Measurements from ENCODE around the gene CNOT10.

Gene CNOT10

GRCh38 chr3:32816439-32817256 is 131.7 kb downstream of the CNOT10 start:
- H3K4me3 Mint-ChIP-seq, result peak overlapping the region; percentile 84 to 91
- H3K27ac Mint-ChIP-seq, result no peak overlapping the region
- H3K27me3 Mint-ChIP-seq, result peaks cover 74% of the 10 kb centered on the region
- peak; percentile 31 for ATAC-seq
- DNase-seq, result peak; percentile 28 to 35
- peaks cover 50% of the 10 kb centered on the region for H3K4me1 Mint-ChIP-seq
- no peaks in the 10 kb centered on the region for H3K9me3 Mint-ChIP-seq

GRCh38 chr3:32817257-32817557 is 132.2 kb downstream of the CNOT10 start:
- peaks cover 50% of the 10 kb centered on the region for H3K4me1 Mint-ChIP-seq
- peaks cover 79% of the 10 kb centered on the region for H3K27me3 Mint-ChIP-seq
- no peak overlapping the region for H3K27ac Mint-ChIP-seq
- peak overlapping the region; percentile 91 to 94 for H3K4me3 Mint-ChIP-seq
- H3K9me3 Mint-ChIP-seq, result no peaks in the 10 kb centered on the region
- no peak for DNase-seq
- peak; percentile 26 for ATAC-seq

- H3K9me3 Mint-ChIP-seq, result no peaks in the 10 kb centered on the region
These were observed 132.7 kb downstream of the CNOT10 start, which contains the start of gene TRIM71 for GRCh38 chr3:32817558-32818228. TRIM71 (plus strand) TSS chr3:32817997; CDS start chr3:32818081, 84 bp downstream.

GRCh38 chr3:32818229-32818969 is 133.4 kb downstream of the CNOT10 start:
- Mint-ChIP-seq H3K4me3 (peak overlapping the region; percentile 89 to 94), H3K4me1 (peaks cover 50% of the 10 kb centered on the region), H3K27ac (no peak overlapping the region), H3K27me3 (peaks cover 79% of the 10 kb centered on the region), H3K9me3 (no peaks in the 10 kb centered on the region)
- ATAC-seq, result peak; percentile 60
- DNase-seq, result peak in 1 of 2 donors; percentile 22

More at GRCh38 chr3:32817558-32818228, 132.7 kb downstream of the CNOT10 start, which contains the start of gene TRIM71:
- H3K4me3 Mint-ChIP-seq, result peak within 1 kb of the TSS; percentile 91 to 94
- ATAC-seq (peak; percentile 66), DNase-seq (peak; percentile 26 to 36)
- no peak within 1 kb of the TSS for H3K27ac Mint-ChIP-seq
- peaks cover 50% of the 10 kb centered on the region for H3K4me1 Mint-ChIP-seq
- peaks cover 79% of the 10 kb centered on the region for H3K27me3 Mint-ChIP-seq

- no peak for ATAC-seq
These were observed 134.1 kb downstream of the CNOT10 start for GRCh38 chr3:32818970-32819511.

GRCh38 chr3:32819551-32820348 is 134.8 kb downstream of the CNOT10 start:
- Mint-ChIP-seq H3K4me3 (no peak overlapping the region), H3K9me3 (no peaks in the 10 kb centered on the region), H3K4me1 (peaks cover 44% of the 10 kb centered on the region), H3K27ac (no peak overlapping the region), H3K27me3 (peaks cover 76% of the 10 kb centered on the region)
- DNase-seq (no peak), ATAC-seq (no peak)

More at GRCh38 chr3:32818970-32819511, 134.1 kb downstream of the CNOT10 start:
- peaks cover 79% of the 10 kb centered on the region for H3K27me3 Mint-ChIP-seq
- no peak for DNase-seq
- no peak overlapping the region for H3K27ac Mint-ChIP-seq
- H3K4me1 Mint-ChIP-seq, result peaks cover 50% of the 10 kb centered on the region
- peak overlapping the region; percentile 56 to 89 for H3K4me3 Mint-ChIP-seq
- no peaks in the 10 kb centered on the region for H3K9me3 Mint-ChIP-seq

GRCh38 chr3:32820430-32820829 is 135.4 kb downstream of the CNOT10 start:
- Mint-ChIP-seq H3K27me3 (peaks cover 72% of the 10 kb centered on the region), H3K4me1 (peaks cover 37% of the 10 kb centered on the region), H3K4me3 (no peak overlapping the region), H3K27ac (no peak overlapping the region), H3K9me3 (no peaks in the 10 kb centered on the region)
- DNase-seq, result no peak
- ATAC-seq, result no peak

GRCh38 chr3:32820971-32821685 is 136.1 kb downstream of the CNOT10 start:
- DNase-seq (no peak), ATAC-seq (no peak)
- Mint-ChIP-seq H3K4me3 (no peak overlapping the region), H3K27me3 (peaks cover 65% of the 10 kb centered on the region), H3K27ac (no peak overlapping the region), H3K4me1 (peaks cover 30% of the 10 kb centered on the region), H3K9me3 (no peaks in the 10 kb centered on the region)

- no peak for DNase-seq
- ATAC-seq, result no peak
- Mint-ChIP-seq H3K9me3 (no peaks in the 10 kb centered on the region), H3K27me3 (peaks cover 59% of the 10 kb centered on the region), H3K4me1 (peaks cover 23% of the 10 kb centered on the region), H3K27ac (no peak overlapping the region), H3K4me3 (no peak overlapping the region)
These were observed 136.8 kb downstream of the CNOT10 start for GRCh38 chr3:32821686-32822296.

GRCh38 chr3:32822609-32823498 is 137.9 kb downstream of the CNOT10 start:
- Mint-ChIP-seq H3K4me3 (no peak overlapping the region), H3K4me1 (peaks cover 13% of the 10 kb centered on the region), H3K27me3 (peaks cover 48% of the 10 kb centered on the region), H3K9me3 (no peaks in the 10 kb centered on the region), H3K27ac (no peak overlapping the region)
- ATAC-seq, result no peak
- no peak for DNase-seq
